ENCODE results near the gene FER.
"Not testable (repeated sequence)": the region's sequence is repeated elsewhere in the genome, so short reads cannot be mapped to it uniquely, and the experiment has no call there.

Gene FER

DNA sequence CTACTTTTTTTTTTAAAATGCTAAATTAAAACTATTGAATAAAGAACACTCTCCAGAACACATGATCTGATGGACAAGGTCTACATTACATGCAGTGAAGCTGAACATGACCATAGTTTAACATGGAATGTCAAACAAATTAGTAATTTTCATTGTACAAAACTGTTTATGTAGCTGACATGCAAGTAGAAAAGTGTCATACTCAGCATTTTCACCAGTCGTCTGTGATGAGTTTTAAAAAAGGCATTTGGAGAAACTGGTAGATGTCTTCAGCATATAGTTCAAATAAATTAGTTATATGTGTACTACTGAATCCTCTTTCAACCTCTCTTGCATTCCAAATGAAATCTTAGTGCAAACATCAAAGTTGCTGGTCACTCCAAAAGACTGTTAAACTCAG lies 301.9 kb downstream of the FER start:
- DNase-seq = no peak

DNA sequence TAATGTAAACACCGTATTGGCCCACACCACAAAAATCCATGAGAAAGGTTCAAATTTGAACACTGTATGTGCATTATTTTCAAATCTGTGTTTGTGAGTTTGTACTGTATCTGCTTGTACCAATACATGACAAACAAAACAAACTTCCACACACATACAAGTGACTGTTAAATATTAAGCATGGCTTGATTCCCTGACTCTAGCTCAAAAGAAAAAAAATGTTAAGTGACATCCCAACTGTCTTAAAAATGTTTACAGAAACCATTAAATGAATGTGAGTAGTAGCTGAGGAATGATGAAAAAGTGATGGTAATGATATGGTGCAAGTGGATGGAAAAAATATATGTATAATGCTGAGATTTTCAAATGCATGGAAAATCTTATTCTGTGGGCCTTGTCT lies 302.6 kb downstream of the FER start:
- DNase-seq = not testable (repeated sequence)

DNA sequence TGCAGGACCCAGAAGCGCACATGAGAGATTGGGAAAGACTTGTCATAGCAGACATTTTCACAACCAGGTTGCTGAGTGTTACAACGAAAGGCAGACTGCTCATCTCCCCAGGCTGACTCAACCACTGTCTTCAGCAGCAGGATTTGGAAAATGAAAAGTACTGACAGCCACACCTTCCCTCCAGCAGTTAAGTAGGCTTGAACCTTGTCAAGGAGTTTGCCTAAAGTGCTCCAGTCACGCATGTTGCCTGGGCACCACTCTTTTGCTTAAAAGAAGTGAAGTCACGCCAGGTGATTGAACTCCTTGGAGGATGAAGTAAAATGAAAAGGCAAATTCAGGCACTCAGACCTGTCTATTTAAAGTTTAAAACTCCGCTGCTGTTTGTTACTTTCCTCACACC lies 304.5 kb downstream of the FER start:
- not testable (repeated sequence) for DNase-seq

DNA sequence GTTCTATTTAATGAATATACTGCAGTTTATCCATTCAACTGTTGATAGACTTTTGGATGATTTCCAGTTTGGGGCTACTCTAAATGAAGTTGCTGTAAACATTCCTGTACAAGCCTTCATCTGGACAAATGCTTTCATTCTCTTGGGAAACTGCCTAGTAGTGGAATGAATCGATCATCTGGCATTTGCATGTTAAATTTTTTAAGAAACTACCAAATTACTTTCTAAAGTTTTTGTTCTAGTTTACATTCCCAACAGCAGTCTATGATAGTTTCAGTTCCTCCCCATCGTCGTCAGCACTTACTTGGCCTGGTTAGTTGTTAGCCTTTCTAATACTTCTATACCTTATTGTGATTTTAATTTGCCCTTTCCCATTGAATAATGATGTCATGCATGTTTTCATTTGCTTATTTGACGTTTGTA lies 306.3 kb downstream of the FER start:
- DNase-seq = no peak

DNA sequence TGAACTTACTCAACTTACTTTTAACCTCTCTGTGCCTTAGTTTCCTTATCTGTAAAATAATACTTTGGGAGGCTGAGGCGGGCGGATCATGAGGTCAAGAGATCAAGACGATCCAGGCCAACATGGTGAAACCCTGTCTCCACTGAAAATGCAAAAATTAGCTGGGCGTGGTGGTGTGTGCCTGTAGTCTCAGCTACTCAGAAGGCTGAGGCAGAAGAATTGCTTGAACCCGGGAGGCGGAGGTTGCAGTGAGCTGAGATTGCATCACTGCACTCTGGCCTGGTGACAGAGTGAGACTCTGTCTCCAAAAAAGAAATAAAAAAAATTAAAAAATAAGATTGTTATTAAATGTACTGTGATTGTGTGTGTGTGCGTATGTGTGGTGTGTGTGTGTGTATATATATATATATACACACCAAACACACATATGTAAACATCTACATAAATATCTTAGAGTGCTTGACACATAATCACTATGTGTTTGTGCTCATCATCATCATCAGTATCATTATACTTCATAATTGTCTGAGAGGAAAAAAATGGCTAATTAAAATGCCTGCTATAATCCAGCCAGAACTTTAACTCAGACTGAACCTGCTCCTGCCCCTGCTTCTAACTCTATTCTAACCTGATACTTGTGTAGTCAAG lies 312.8 kb downstream of the FER start:
- no peak for DNase-seq

DNA sequence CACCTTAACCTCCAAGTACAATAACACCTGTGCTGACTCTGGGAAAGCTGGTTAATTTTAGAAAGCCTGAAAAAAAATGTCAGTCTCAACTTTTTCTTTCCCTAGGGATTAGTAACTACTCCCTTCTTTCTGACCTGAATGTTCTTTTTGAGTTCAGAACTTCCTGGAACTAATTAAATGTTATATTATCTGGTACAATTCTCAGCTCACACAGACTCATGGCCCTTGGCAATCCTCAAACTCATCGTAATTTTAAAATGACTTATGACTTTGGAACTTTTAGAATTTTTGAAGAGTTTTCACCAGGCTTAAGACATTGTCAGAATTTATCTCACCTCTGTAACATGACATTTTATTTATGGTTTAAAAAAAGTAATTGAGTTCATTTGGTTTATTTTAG lies 315.0 kb downstream of the FER start:
- DNase-seq = no peak

DNA sequence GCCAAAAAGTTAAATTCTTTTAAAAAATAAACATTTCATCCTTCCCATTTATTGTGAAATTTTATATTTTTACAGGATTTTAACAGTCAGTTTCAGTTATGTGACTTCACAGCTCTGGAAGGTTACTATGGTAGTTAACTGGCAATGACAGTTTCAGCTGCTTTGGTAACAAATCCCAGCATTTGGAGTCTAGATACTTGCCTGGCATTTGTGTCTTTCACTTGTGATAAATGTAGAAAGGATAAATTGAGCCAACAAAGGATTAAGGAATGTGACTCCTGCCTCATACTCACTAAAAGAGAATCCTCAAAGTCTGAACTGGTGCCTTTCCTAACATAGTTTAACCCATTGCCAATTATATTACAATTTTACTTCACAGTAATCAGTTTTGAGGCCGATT lies 315.5 kb downstream of the FER start:
- DNase-seq = no peak

DNA sequence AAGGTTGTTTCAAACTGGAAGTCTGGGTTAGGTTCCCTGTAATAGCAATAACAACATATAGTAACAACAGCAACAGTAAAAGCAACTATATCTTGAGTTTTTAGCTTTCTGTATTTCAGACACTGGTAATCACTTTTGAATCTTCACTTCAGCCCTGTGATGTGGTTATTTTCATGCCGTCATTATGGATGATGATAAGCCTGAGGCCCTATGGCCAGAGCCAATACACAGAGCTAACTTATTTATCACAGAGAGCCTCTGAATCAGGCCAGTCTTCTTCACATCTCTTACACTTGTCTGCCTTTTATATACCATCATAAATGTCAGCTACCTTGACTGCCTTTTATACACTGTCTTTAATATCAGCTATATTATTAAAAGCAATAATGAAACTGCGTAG lies 329.0 kb downstream of the FER start:
- no peak for DNase-seq

DNA sequence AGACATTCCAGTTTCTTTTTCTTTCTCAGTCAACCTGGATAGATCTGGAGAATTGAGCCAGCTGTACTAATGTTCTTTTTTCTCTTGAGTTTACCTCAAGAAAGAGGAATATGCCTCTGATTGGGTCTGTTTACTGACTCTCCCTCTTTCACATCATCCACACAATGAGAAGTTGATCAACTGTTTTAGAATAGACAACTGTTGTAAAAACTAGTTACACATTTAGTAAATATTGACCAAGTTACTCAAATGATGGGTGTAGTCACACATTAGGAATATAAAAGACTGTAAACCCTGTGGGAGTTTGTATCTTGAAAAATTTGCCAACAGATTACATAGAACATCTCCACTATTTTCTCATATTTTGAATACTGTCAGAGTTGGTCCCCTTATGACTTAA lies 330.8 kb downstream of the FER start:
- no peak for DNase-seq

DNA sequence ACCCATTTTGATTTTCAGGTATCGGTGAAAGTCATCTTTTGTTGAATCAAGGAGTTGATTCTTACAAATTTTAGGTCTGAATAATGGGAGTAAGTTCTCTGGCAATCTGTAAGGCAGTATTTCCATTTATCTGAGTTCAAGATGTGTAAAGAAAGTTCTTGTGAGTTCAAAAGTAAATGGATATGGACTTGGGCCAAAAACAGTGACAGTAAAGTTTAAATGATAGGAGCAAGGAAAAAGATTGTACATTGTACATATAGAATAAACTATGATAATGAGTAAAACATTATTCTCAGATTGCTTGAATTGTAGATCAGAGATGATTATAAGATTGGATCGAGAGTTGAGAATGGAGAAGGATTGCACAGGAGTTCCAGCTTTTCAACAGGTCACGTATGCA lies 332.8 kb downstream of the FER start:
- DNase-seq = no peak

DNA sequence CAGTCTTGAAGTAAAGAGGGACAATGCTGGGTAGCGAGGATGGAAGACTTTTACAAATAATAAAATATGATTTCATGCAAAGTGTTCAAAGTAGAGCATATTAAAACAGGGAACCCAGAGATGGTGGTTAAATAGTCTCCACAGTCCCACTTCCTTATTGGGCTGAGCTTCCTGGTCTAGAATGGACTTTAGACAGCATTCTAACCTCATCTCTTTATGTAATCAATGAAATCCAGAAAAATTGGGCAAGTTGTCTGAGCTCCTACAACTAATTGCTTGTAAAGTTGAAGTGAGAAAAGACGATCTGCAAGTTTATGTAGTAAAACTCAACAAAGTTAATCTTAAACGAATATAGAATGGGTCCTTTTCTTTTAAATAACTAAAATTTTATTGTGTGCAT lies 333.2 kb downstream of the FER start:
- DNase-seq = no peak

DNA sequence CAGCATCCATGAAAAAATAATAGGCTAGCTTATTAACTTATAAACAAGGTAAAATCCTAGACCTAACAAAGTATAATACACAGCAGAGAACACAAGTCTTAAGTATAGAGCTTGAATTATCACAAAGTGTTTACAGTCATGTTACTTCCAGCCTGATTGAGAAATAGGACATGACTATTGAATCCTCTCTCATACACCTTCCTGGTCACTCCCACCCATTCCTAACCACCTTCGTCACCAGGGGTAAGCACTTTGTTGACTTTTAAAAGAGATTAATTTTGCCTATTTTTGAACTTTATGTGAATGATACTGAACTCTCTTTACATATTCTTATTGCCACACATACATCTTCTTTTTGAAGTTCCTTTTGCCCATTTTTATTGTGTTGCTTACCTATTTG lies 336.2 kb downstream of the FER start:
- DNase-seq = no peak

DNA sequence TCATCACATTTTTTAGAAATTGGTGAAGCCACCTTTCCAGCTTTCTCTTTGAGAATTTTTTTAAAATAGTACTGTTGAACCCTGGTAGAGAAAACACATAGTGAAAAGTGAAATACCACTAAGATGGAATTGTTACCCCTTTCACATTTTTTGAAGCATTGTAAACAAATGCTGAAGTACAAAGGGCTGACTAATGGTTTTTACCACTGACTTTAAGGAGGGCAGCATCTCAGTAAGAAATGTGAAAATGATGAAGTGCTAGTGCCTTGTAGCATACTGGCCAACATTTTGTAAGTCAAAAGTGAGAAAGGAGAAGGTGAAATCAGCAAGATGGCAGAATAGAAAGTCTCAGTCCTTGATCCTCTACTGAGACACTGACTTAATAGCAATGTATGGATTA lies 341.5 kb downstream of the FER start:
- no peak for DNase-seq

DNA sequence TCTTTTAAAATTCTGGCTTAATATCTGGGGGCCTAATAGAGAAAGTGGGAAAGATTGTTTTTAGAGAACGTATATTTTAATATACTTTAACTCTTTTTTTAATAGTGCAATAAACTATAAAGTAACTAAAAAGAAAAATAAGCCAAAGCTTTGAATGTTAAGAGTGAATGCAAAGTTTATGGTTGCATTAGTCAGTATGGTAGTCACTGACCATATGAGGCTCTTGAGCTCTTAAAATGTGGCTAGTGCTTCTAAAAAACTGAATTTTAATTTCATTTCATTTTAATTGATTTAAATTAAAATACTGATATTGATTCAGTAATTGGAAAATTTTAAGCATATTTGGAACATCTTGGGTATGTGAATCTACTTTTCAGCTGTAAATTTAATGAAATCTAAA lies 351.4 kb downstream of the FER start:
- no peak for DNase-seq

DNA sequence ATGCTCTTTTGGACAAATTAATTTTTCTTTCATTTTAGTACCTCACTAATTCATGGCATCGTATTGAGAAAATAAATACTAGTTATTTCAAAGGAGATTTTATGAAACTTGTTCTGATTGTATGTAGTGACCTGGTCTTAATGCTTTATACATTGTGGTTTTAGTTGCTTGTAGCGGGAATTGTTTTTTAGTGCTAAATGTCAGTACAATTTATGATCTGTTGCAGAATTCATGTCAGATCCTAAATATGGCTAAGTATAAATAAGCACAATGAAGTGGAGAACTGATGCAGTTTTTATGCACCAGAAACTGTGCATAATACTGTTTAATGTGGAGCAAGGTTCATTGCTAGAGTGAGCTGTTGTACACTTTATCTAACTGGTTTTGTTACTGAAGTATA lies 353.3 kb downstream of the FER start:
- no peak for DNase-seq

DNA sequence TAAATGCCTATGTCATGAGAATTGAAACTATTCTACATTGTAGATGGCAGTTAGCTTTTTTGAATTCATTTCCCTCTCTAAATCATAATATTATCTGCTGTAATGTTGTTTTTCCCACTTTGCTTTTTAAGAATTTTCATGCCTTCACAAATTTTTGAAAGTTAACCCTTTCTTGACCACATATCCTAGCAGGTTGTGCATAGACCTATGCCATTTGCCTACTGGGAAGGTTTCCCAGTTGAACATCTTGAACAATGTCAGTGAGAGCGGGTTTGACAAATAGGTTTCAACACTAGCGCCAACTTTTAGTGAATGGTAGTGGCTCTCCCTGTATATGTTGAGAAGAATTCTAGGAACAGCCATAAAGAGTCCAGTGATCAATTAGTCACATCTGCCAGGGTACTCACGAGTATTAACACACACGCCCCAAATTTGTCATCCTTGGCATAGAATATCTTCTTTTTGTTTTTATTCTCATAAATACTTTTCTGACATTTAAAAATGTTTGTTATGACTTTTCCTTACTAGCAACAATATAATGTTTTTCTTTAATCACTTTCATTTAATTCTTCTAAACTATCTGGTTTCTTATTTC lies 354.5 kb downstream of the FER start:
- DNase-seq = no peak

DNA sequence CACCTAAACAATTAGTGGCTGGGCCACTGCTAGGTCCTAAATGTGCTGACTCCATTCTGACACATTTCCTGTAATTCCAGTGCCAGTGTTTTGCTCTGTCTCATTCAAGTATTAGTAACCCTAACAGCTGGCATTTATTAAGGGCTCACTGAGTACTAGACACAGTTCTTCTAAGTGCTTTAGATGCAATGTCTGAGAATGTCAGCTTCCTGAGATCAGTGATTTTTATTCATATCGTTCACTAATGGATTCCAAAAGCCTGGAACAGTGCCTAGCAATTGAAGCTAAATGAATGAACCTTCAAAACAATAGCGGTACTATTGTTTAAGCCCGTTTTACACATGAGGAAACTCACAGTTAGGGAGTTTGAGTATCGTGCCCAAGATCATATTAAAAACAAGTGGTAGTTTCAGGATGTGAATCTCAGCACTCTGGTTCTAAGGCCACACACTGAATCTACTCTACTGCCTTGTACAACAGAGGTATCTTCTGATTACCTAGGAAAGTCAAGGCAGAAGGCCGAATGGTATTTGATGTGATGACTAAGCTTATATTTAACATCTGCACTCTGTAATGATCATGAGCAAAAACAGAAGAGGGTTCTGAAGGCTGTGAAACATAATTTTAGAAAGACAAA lies 358.1 kb downstream of the FER start:
- DNase-seq = no peak

DNA sequence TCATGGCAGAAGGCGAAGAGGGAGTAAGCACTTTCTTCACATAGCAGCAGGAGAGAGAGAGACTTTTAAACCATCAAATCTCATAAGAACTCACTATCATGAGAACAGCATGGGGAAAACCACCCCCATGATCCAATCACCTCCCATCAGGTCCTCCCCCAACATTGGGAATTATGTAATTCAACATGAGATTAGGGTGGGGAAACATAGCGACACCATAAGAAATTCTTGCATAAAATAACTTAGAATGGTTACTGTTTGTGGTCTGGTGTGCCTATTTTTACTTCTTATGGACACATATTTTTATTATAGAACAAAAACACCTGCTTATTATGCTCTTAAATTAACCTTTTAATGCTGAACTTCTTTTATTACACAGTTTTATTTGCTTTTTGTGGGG lies 364.0 kb downstream of the FER start:
- DNase-seq = no peak

DNA sequence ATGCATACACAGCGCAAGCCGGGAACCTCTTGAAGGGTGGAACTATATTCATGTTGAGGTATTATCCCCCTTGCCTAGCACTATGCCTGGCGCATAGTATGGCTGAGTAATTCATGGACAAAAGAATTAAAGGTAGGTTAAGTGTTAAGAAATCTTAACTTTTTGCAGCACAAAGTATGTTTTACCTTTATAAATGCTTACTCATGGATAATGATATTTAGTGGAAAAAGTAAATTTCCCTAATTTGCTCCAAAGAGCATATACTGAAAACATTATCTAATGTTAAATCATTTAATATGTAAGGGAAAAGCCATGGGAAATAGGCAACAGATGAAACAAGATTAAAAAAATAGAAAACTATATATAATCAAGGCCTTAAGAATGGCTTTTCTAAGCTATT lies 365.9 kb downstream of the FER start:
- no peak for DNase-seq

DNA sequence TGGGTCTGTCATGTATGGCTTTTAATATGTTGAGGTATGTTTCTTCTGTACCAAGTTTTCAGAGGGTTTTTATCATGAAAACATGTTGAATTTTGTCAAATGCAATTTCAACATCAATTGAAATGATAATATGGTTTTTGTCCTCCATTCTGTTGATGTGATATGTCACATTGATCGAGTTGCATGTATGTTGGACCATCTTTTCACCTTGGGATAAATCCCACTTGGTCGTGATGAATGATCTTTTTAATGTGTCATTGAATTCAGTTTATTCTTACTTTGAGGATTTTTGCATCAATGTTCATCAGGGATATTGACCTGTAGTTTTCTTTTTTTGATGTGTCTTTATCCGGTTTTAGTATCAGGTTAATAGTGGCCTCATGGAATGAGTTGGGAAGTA lies 373.5 kb downstream of the FER start:
- no peak for DNase-seq

DNA sequence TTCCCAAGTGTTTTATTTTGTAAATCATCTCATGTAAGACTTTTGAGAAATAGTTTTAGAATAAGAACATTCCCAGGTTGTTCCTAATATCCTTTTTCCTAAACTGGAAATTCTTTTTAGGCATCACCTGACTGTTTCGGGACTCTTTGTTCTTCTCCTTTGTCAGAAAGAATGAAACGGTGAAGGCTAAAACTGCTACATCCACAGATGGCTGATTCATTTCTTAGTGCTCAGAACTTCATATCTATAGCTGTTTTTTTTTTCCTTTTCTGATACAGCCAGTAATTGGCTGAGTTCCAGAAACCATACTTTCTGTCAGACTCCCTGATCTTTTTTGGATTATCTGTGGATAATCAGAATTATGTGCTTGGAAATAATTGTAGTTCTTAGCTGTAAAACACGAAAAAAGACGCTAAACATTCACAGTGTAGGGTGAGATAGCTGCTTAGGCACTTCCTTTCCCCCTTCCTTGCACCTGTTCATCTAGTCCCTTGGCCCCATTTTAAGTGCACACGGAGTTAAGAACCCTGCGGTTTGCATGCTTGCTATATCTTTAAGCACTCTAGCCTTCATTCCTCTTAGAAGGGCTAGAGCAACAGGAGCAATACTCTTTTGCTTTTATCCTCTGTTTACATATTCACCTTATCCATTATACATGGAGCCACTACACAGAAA lies 378.2 kb downstream of the FER start:
- DNase-seq = no peak

DNA sequence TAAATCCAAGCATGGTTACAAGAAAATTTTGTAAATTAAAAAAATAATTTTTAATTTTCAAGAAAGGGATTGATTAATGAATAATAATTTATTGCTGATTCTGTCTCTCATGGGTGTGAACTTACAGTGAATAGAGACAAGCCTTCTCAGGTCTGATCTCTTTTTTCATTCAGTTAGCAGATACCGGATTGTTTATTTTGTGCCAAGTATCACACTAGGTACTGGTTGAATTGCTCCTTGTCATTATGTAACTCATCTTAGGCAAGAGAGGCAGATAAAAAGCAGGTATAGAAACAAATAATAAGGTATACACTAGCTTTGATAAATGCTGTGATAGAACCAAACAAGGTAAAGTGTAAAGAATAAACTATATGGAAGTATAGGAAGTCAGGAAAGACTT lies 378.8 kb downstream of the FER start:
- DNase-seq = no peak

DNA sequence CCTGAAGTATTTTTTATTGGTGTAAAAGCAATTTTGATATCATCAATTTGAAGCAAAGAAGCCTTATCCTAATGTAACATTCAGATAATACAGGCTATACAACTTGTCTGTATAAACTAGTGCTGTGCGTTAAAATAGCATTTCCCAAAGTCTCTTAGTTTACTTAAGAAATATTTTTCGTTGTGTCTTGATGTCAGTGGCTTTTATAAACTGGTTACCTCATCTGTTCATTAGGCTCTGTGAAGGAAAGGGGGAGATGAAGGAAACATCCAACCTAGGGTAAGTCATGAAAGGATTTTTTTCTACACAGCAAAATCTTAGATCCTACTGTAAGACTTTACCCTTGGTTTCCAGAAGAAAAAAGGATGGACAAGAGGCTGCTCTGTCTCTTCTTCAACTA lies 389.2 kb downstream of the FER start:
- no peak for DNase-seq
